NCI-H2107 treated with DMSO at 0.1 percent for 48 hours (cell line): ENCODE results near the gene DNAH2.
"Not testable (repeated sequence)": the region's sequence is repeated elsewhere in the genome, so short reads cannot be mapped to it uniquely, and the experiment has no call there.

ENCODE experiments used
- DNase-seq: peaks from one replicate; lab custom pipeline; 2025; ENCODE audit not compliant: unreplicated experiment; lab: John Stamatoyannopoulos, UW

Gene DNAH2

GRCh38 chr17:7774055-7774521 is 56.5 kb downstream of the DNAH2 start:
- DNase-seq = no peak

DNA sequence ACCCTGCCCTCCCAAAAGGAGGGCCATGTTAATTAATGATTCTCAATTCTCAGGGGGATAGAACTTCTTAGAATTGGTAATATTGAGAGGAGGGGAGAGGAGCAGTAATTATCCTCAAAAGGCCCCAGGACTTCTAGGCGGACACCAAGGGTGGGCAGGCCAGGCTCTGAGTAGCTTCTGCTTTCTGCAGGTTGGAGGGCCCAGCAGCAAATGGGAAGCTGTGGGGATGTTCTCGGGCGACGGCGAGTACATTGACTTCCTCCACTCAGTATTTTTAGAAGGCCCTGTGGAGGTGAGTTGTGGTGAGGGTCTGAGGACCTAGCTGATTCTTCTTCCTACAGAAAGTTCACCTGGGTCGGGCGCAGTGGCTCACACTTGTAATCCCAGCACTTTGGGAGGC is 57.5 kb downstream of the DNAH2 start:
- no peak for DNase-seq

DNA sequence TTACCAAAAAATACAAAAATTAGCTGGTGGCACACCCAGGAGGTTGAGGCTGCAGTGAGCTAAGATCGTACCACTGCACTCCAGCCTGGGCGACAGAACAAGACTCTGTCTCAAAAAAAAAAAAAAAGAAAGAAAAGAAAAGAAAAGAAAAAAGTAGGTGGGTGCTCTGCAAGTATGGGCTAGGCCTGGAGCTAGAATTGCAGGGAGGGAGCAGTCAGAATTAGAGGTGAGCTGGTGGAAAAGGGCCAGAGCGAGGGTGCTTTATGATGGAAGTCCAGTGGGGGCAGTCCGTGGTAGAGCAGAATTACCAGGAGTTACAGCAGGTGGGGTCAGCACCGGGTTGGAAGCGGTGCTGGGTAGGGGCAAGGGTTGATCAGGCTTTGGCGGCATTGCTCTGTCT is 59.5 kb downstream of the DNAH2 start:
- DNase-seq = no peak

DNA sequence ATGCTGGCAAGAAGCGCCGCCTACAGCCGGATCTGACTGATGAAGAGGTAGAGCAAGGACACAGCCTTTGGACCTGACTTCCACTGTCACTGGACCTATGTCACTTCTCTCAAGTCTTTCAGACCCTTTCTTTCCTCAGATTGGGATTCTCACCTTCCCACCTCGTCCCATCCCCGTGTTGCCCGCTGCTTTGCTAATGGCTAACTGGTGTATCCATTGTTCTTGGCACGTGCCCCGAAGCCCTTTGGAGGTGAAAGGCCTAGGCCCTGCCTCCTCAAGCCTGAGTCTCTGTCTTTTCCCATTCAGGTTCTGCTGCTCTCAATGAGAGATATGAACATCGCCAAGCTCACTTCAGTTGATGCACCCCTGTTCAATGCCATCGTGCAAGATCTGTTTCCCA is 63.2 kb downstream of the DNAH2 start:
- no peak for DNase-seq

DNA sequence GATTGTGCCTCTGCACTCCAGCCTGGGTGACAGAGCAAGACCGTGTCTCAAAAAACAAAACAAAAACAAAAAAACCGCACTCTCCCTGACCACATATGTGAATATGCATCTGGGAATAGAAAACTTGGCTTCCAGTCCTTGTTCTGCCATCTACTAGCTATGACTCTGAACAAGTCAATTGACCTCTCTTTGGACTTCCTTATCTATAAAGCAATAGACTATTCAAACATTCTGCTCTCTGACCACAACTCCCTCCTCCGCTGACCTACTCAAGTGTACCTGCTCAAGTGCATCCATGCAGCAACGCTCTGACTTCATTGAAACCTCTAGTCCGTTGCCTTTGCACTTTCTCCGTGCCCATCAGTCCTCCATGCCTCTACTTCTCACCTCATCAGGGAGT is 63.9 kb downstream of the DNAH2 start:
- no peak for DNase-seq

GRCh38 chr17:7782240-7782639 is 64.7 kb downstream of the DNAH2 start:
- DNase-seq = no peak

GRCh38 chr17:7786866-7787265 is 69.3 kb downstream of the DNAH2 start:
- DNase-seq = no peak

DNA sequence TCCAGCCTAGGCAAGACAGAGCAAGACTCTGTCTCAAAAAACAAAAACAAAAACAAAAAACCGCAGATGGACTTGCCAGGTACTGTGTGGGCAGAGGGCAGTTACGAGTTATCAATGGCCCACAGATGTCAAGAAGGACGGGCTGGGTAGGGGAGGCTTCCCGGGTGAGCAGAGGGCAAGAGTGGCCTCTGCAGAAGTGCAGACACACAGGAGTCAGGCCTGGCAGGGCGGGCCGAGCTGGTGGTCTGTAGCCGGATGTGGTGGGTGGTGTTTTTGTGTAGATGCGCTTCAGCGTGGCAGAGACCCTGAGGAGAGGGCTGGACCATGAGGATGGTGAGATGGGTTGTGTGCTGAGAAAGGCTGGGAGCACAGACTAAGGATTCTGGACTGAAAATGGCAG is 71.6 kb downstream of the DNAH2 start:
- DNase-seq = no peak

DNA sequence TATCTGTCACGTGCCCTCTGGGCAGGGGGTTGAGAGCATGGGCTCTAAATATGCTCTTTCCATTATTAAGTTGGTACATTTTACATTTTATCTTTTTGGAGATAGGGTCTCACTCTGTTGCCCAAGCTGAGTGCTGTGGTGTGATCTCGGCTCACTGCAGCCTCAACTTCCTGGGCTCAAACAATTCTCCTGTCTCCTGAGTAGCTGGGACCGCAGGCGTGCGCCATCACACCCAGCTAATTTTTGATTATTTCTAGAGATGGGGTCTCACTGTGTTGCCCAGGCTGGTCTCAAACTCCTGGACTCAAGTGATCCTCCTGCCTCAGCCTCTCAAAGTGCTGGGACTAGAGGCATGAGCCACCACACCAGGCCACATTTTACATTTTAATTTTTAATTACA is 72.6 kb downstream of the DNAH2 start:
- no peak for DNase-seq

- no peak for DNase-seq
Measured at GRCh38 chr17:7792611-7793010, 75.1 kb downstream of the DNAH2 start.

- DNase-seq = no peak
Measured at GRCh38 chr17:7794075-7794663, 76.6 kb downstream of the DNAH2 start.

DNA sequence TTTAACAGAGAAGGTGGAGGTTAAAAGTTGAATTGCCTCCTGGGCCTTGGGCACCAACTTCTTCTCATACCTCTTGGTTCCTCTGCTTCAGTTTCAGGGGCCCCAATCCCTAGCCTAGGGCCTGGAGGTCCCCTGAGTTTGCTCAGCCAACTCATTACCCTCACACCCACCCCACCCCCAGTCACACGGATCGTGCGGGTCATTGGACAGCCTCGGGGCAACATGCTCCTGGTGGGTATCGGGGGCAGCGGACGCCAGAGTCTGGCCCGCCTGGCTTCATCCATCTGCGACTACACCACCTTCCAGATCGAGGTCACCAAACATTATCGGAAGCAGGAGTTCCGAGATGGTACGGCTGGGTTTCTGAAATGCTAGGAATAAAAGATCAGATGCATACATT is 80.4 kb downstream of the DNAH2 start:
- DNase-seq = no peak

- DNase-seq = no peak
Measured at GRCh38 chr17:7798839-7799238, 81.3 kb downstream of the DNAH2 start.

DNA sequence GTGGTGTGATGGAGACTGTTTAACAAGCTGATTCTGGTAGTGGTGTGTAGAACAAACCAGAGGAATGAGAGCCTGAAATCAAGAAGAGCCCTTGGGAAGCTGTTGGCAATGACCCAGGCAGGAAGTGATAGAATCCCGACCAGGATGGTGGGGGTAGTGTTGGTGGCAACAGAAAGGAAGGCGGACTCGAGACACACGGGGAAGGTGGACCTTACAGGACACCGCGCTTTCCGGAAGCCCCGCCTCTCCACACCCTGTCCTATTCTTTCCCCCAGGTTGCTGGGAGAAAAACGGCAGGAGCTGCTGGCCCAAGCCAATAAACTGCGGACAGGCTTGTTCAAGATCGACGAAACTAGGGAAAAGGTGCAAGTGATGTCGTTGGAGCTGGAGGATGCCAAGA is 86.4 kb downstream of the DNAH2 start:
- DNase-seq = no peak

DNA sequence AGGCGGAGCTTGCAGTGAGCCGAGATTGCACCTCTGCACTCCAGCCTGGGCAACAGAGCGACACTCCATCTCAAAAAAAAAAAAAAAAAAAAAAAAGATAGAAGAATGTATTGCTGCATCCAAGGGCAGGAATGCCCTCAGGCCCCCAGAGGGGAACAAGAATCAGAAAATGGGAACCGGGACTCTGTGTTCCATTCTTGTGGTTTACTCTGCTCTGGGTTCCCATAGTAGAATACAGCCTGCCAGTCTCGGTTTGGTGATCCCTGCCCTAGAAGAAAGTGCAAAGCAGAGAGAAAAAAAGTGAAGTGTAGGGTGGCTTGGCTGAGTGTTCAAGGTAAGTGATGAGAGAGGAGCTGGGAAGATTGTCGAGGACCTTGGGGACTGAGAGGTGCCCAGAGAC is 89.0 kb downstream of the DNAH2 start:
- DNase-seq = no peak

GRCh38 chr17:7807206-7807605 is 89.7 kb downstream of the DNAH2 start:
- no peak for DNase-seq

GRCh38 chr17:7809086-7809790 is 91.7 kb downstream of the DNAH2 start:
- DNase-seq = no peak

GRCh38 chr17:7809791-7810343 is 92.3 kb downstream of the DNAH2 start:
- not testable (repeated sequence) for DNase-seq

DNA sequence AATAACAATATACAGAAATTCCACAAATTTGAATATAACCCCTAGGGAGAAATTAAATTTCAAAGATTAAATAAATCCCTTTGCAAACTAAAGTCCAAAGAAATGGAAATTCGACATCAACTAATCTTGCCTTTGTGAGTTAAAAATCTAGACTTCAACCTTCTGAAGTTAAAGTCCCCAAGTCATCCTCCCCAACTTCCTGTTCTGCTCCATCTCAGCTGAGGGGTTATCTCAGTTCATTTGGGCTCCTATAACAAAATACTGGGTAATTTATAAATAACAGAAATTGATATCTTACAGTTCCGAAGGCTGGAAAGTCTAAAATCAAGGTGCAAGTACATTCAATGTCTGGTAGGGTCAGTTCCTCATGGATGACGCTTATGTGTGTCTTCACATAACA is 93.7 kb downstream of the DNAH2 start:
- no peak for DNase-seq

DNA sequence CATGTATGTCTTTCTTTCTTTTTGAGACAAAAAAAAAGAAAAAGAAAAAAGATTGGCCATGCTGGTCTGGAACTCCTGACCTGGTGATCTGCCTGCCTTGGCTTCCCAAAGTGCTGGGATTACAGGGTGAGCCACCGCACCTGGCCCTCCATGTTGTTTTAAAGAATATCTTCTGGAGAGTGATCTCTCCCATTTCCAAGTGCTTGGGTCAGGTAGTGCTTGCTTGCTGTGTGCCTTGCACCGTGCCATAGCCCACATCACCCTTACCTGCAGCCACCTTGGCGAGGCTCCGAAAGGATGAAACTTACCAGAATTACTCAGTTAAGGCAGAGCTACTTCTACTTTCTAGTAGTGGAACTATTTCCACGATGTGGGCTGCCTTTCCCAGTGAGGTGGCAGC is 97.4 kb downstream of the DNAH2 start:
- DNase-seq = no peak

DNA sequence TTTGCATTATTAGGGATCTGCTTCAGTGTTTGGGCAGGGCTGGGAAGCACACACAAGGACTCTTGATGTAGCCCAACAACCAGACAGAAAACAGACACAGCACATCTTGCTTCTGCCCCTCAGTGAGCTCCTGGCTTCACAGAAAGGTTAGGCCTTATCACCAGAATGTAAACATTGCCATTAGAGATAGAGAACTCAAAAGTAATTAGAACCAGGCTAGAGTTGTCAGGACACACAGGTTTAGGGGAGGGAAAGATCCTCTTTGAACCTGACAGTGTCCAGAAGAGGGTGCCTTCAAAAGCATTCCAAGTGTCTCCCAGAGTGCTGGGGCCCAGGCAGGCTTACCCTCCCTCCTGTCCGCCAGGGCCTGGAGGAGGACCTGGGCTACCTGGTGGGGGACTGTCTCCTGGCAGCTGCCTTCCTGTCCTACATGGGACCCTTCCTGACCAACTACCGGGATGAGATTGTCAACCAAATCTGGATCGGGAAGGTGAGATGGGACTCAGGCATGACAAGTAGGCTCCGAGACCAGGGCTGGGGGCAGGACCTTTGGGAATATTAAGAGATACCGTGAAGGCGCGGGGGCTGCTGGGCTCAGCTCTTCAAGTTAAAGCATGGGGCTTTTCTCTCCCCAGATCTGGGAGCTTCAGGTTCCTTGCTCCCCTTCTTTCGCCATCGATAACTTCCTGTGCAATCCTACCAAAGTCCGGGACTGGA is 99.5 kb downstream of the DNAH2 start:
- DNase-seq = no peak

DNA sequence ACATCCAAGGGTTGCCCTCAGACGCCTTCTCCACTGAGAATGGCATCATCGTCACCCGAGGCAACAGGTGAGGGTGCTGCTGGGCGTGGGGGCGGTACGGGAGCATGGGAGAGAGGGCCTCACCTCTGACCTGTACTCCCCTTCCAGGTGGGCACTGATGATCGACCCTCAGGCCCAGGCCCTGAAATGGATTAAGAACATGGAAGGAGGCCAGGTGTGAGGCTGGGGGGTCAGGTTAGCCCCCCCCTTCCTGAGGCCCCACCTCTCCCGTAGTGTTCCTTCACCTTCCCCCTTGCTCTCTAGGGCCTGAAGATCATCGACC is 100.1 kb downstream of the DNAH2 start:
- no peak for DNase-seq
